ENCODE measurements around the gene DHRS7C. TPM values are rescaled to one million over a fixed set of nuclear protein-coding genes. Genes with fewer than 3 reads are reported as not detected.
"Not testable (repeated sequence)": the region's sequence is repeated elsewhere in the genome, so short reads cannot be mapped to it uniquely, and the experiment has no call there.

DHRS7C gene
- total and polyA plus RNA-seq, 5 experiments from 2014 or later: not detected

- no peaks in the 10 kb centered on the region for H3K4me1 Mint-ChIP-seq
- POLR2A ChIA-PET: no interaction called here
- no peak for ATAC-seq
- no peak for DNase-seq
- H3K27ac Mint-ChIP-seq: no peak overlapping the region
- peaks cover 9 to 40% (median 35%) of the 10 kb centered on the region in 5 donors for H3K27me3 Mint-ChIP-seq
- H3K4me3 Mint-ChIP-seq: no peak overlapping the region
- no peaks in the 10 kb centered on the region for H3K36me3 Mint-ChIP-seq
- peaks cover 0 to 9% (median 5%) of the 10 kb centered on the region in 9 donors for H3K9me3 Mint-ChIP-seq
Observed at GRCh38 chr17:9802294-9802693, 10.9 kb upstream of the DHRS7C start.

DNA sequence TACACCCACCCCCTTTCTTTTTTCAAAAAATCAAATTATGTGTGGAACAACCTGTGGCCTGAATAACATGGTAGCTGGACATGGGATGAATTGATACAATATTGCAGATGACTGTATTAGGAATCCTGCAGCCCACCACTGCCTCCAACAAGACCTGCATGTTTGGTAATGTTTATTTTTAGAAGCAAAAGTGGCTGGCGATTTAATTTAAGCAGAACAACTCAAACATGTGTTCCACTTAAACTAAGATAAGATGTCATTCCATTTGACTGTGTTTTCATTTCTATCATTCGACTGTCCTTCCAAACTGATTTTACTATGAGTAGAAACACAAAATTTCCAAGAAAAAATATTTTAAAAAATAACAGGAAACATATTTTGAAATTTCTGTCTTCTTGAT is 10.1 kb upstream of the DHRS7C start:
- DNase-seq: no peak
- Mint-ChIP-seq H3K9me3 (peaks cover 0 to 9% (median 5%) of the 10 kb centered on the region in 9 donors), H3K4me3 (no peak overlapping the region), H3K27me3 (peaks cover 9 to 43% (median 42%) of the 10 kb centered on the region in 5 donors), H3K36me3 (no peaks in the 10 kb centered on the region), H3K4me1 (no peaks in the 10 kb centered on the region), H3K27ac (no peak overlapping the region)
- no peak for ATAC-seq
- POLR2A ChIA-PET: no interaction called here

DNA sequence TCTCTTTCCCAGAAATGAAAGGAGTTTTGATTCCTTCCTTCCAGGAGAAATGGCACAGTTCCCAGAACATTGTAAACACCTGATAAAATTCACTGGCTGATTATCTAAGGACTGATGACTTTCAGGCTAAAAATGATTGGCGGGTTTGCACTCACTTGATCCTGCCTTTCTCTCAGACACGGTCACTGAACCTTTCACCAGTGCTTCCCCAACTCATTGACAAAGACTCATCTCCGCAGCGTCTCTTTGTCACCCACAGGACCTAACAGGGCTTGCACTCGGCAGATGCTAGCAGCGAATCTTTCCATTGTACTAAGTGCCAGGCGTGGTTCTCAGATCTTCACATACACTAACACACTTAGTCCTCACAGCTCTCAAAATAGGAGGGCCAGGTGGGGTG is 7.3 kb upstream of the DHRS7C start:
- H3K9me3 Mint-ChIP-seq: peaks cover 0 to 3% (median 0%) of the 10 kb centered on the region in 9 donors
- peaks cover 7 to 47% (median 36%) of the 10 kb centered on the region in 5 donors for H3K27me3 Mint-ChIP-seq
- H3K27ac Mint-ChIP-seq: no peak overlapping the region
- DNase-seq (no peak), ATAC-seq (no peak)
- POLR2A ChIA-PET: no interaction called here
- H3K36me3 Mint-ChIP-seq: no peaks in the 10 kb centered on the region
- no peak overlapping the region for H3K4me3 Mint-ChIP-seq
- no peaks in the 10 kb centered on the region for H3K4me1 Mint-ChIP-seq

- H3K27ac Mint-ChIP-seq: no peak overlapping the region
- DNase-seq: no peak
- no peak overlapping the region for H3K4me3 Mint-ChIP-seq
- H3K36me3 Mint-ChIP-seq: no peaks in the 10 kb centered on the region
- H3K4me1 Mint-ChIP-seq: no peaks in the 10 kb centered on the region
- POLR2A ChIA-PET: no interaction called here
- H3K27me3 Mint-ChIP-seq: peaks cover 7 to 46% (median 31%) of the 10 kb centered on the region in 5 donors
- no peak for ATAC-seq
- peaks cover 0 to 2% (median 0%) of the 10 kb centered on the region in 9 donors for H3K9me3 Mint-ChIP-seq
Observed at GRCh38 chr17:9798008-9798407, 6.6 kb upstream of the DHRS7C start.

DNA sequence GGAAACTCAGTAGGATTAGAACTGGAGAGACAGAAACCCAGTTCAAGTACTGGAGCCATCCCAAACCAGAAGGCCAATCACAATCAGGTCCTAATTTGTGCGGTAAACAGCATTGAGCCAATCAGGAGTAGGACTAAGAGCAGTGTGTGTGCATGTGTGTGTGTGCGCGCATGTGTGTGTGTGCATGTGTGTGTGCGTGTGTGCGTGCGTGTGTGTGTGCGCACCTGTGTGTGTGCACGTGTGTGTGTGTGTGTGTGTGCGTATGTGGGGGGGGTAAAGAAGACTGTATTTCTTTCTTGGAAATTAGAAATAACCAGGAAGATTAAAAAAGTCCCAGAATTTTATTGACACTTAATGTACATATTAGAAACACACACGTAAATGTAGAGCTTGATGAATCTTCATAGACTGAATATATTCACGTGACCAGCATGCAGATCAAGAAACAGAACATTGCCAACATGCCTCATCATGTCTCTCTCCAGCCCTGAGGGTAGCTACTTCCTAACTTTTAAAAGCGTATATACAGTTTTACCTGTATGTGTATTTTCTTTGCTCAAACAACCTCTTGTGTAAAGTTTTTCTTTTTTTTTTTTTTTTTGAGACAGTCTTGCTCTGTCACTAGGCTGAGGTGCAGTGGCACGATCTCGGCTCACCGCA is 919 bp upstream of the DHRS7C start:
- ATAC-seq (no peak), DNase-seq (no peak)
- Mint-ChIP-seq H3K27ac (no peak overlapping the region), H3K4me3 (no peak overlapping the region), H3K27me3 (peaks cover 4 to 16% (median 11%) of the 10 kb centered on the region in 5 donors), H3K36me3 (no peaks in the 10 kb centered on the region), H3K4me1 (no peaks in the 10 kb centered on the region), H3K9me3 (no peaks in the 10 kb centered on the region)
- POLR2A ChIA-PET: no interaction called here

DNA sequence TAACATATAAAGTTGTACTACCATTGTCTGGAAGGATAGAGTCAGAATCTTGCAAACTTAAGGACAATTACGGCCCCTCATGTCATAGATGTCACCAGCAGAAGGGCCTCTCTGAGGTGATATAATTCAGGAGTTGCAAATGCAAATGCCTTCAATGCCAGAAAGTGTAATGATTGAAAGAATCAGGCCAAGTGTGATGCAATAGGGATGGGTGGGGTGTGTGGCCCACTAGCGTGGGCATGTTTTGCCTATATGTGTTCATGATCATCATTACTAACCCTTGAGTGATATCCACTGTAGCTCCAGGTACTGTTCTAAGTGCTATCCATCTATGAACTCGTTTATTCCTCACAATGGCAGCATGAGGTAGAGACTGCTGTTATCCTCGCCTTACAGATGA is 1.1 kb downstream of the DHRS7C start:
- Mint-ChIP-seq H3K4me3 (no peak overlapping the region), H3K27me3 (peaks cover 0 to 6% (median 4%) of the 10 kb centered on the region in 5 donors), H3K9me3 (no peaks in the 10 kb centered on the region), H3K27ac (no peak overlapping the region), H3K36me3 (no peaks in the 10 kb centered on the region), H3K4me1 (no peaks in the 10 kb centered on the region)
- POLR2A ChIA-PET: no interaction called here
- no peak for DNase-seq
- ATAC-seq: no peak

DNA sequence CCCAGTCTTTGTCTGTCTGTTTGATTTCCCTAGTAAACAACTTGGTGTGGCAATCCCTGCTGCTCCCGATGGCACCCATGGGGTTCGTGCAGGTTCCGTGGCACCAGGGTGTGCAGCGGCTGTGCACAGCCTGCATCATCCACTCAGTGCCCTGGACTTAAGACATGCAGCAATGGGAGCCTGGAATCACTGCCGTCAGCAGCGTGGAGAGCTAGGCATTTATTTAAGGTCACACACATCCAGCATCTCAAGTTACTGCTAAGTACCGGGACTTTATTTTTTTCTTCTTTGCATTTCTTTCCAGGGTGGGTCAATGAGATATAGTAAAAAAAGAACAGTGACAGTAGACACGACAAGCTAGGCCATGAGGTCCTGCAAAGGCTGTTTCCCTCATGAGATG is 2.8 kb downstream of the DHRS7C start:
- ATAC-seq: no peak
- no peak overlapping the region for H3K27ac Mint-ChIP-seq
- peaks cover 0 to 6% (median 2%) of the 10 kb centered on the region in 5 donors for H3K27me3 Mint-ChIP-seq
- no peak for DNase-seq
- POLR2A ChIA-PET: no interaction called here
- no peaks in the 10 kb centered on the region for H3K36me3 Mint-ChIP-seq
- peaks cover 0 to 2% (median 0%) of the 10 kb centered on the region in 9 donors for H3K9me3 Mint-ChIP-seq
- H3K4me1 Mint-ChIP-seq: no peaks in the 10 kb centered on the region
- H3K4me3 Mint-ChIP-seq: no peak overlapping the region

DNA sequence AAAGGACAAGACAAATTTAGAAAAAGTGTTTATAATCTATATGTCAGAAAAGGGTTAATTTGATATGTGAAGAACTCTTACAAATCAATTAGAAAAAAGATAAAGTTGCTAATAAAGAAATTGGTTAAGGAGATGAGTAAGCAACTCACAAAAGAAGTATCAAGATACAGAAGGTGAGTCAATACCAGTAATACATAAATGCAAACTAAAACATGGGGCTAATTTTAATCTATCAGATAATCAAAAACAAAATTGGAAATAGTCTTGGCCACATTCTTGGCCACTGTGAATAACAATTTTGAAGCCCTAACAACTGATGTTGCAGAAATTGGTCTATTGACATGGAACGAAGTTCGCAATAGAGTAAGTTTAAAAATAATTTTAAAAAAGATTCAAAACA is 6.8 kb downstream of the DHRS7C start:
- H3K4me3 Mint-ChIP-seq: no peak overlapping the region
- ATAC-seq: no peak
- no peaks in the 10 kb centered on the region for H3K4me1 Mint-ChIP-seq
- DNase-seq: no peak
- no peaks in the 10 kb centered on the region for H3K36me3 Mint-ChIP-seq
- peaks cover 0 to 4% (median 0%) of the 10 kb centered on the region in 9 donors for H3K9me3 Mint-ChIP-seq
- no peak overlapping the region for H3K27ac Mint-ChIP-seq
- H3K27me3 Mint-ChIP-seq: peaks cover 8 to 18% (median 10%) of the 10 kb centered on the region in 5 donors
- POLR2A ChIA-PET: no interaction called here

DNA sequence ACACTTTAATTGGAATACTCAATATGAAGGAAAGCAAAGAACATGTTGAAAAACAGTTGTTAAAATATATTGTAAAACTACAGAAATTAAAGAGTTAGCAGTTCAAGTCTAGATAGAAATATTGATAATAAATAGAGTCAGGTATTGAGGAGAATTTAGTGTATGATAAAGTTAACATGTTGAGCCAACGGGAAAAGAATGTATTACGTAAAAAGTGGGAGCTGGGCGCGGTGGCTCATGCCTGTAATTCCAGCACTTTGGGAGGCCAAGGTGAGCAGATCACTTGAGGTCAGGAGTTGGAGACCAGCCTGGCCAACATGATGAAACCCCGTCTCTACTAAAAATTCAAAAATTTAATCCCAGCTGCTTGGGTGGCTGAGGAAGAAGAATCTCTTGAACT is 7.9 kb downstream of the DHRS7C start:
- ATAC-seq, H3K9me3 Mint-ChIP-seq, H3K36me3 Mint-ChIP-seq, POLR2A ChIA-PET, H3K4me3 Mint-ChIP-seq, H3K27ac Mint-ChIP-seq, DNase-seq, H3K4me1 Mint-ChIP-seq: not testable (repeated sequence)
- peaks cover 6 to 18% (median 14%) of the 10 kb centered on the region in 5 donors for H3K27me3 Mint-ChIP-seq

DNA sequence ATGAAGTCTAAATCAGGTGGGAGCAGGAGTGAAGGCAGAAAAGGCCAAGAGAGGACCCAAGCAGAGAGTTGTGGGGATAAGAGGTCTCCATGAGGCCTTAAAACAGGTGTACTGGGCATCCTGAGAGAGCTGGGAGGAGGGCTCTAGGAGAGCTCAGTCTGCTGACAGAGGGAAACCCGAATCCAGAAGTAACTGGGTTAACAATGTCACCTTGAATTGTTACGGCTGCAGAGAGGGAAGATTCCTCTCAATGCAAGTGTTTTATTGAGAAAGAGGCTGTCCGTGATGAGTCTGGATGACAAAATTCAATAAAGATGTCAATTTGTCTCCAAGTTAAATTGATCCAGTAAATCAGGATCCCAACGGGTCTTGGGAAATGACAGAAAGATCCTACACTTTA is 8.3 kb downstream of the DHRS7C start:
- H3K27me3 Mint-ChIP-seq: peaks cover 6 to 18% (median 14%) of the 10 kb centered on the region in 5 donors
- H3K36me3 Mint-ChIP-seq: no peaks in the 10 kb centered on the region
- peaks cover 0 to 4% (median 0%) of the 10 kb centered on the region in 9 donors for H3K9me3 Mint-ChIP-seq
- no peak overlapping the region for H3K4me3 Mint-ChIP-seq
- H3K27ac Mint-ChIP-seq: peak overlapping the region in 1 of 10 donors; percentile 31
- DNase-seq: no peak
- no peaks in the 10 kb centered on the region for H3K4me1 Mint-ChIP-seq
- POLR2A ChIA-PET: no interaction called here
- no peak for ATAC-seq

- ATAC-seq: no peak
- Mint-ChIP-seq H3K36me3 (no peaks in the 10 kb centered on the region), H3K27ac (no peak overlapping the region), H3K27me3 (peaks cover 6 to 41% (median 22%) of the 10 kb centered on the region in 5 donors), H3K4me3 (no peak overlapping the region), H3K9me3 (peaks cover 0 to 9% (median 0%) of the 10 kb centered on the region in 9 donors), H3K4me1 (no peaks in the 10 kb centered on the region)
- POLR2A ChIA-PET: no interaction called here
- no peak for DNase-seq
Observed at GRCh38 chr17:9780552-9780951, 10.8 kb downstream of the DHRS7C start.

DNA sequence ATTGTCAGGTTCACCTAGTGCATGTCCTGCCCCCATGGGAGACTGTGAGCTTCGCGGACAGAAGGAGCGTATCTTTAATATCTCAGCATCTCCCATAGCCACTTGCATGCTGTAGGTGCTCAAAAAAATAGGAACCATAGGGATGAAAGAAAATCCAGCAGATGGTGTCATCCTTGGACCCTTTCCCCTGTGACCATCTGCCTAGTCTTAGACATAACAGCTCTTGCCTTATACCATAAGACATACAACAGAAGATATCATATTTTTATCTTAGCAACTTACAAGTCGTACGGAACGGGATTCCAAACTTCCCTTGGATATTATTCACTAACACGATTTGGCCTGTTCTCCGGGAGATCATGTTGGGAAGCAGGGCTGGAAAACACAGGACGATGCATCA is 14.5 kb downstream of the DHRS7C start:
- no peaks in the 10 kb centered on the region for H3K4me1 Mint-ChIP-seq
- H3K27me3 Mint-ChIP-seq: peaks cover 3 to 31% (median 15%) of the 10 kb centered on the region in 5 donors
- H3K9me3 Mint-ChIP-seq: peaks cover 0 to 7% (median 0%) of the 10 kb centered on the region in 9 donors
- no peak overlapping the region for H3K4me3 Mint-ChIP-seq
- H3K27ac Mint-ChIP-seq: no peak overlapping the region
- no peak for ATAC-seq
- POLR2A ChIA-PET: no interaction called here
- no peak for DNase-seq
- H3K36me3 Mint-ChIP-seq: no peaks in the 10 kb centered on the region

DNA sequence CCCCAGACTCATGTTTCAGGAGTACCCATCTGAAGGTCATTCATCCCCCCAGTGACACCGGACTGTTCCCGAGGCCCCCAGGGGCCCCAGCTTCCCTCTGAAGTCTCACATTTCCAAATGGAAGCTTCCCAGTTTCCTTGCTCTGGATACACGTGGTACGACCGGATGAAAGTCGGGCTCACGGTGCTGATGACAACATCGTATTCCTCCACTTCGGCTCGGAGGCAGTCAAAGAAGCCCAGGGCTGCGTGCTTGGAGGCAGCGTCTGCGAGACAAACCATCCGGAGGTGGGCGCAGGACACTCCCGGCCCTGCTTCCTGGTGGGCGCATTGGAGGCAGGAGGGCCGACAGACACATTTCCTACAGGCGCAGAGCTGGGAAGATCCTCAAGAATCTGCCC is 18.7 kb downstream of the DHRS7C start:
- H3K4me1 Mint-ChIP-seq: no peaks in the 10 kb centered on the region
- no peak for DNase-seq
- peaks cover 2 to 26% (median 12%) of the 10 kb centered on the region in 5 donors for H3K27me3 Mint-ChIP-seq
- POLR2A ChIA-PET: no interaction called here
- peaks cover 0 to 7% (median 0%) of the 10 kb centered on the region in 9 donors for H3K9me3 Mint-ChIP-seq
- H3K36me3 Mint-ChIP-seq: no peaks in the 10 kb centered on the region
- ATAC-seq: no peak
- H3K4me3 Mint-ChIP-seq: no peak overlapping the region
- H3K27ac Mint-ChIP-seq: no peak overlapping the region

- H3K9me3 Mint-ChIP-seq: peaks cover 0 to 7% (median 0%) of the 10 kb centered on the region in 9 donors
- H3K4me1 Mint-ChIP-seq: no peaks in the 10 kb centered on the region
- H3K27ac Mint-ChIP-seq: no peak overlapping the region
- no peaks in the 10 kb centered on the region for H3K36me3 Mint-ChIP-seq
- H3K4me3 Mint-ChIP-seq: no peak overlapping the region
- no peak for ATAC-seq
- DNase-seq: no peak
- POLR2A ChIA-PET: no interaction called here
- peaks cover 0 to 26% (median 11%) of the 10 kb centered on the region in 5 donors for H3K27me3 Mint-ChIP-seq
Observed at GRCh38 chr17:9771465-9771864, 19.9 kb downstream of the DHRS7C start.

All from naive thymus-derived CD8-positive, alpha-beta T cell (primary cell).